Frontal cortex (tissue), 4 donors: ENCODE data around the gene PCBP3. TPM values are rescaled to one million over a fixed set of nuclear protein-coding genes. Genes with fewer than 3 reads are reported as not detected.

ENCODE experiments used
- DNase-seq, 2 donors: peaks; one replicate each; pipeline ENCODE4 v3.0.0; 2012; ENCODE audit warnings: low spot score in 2 of 2
- FAIRE-seq: peaks from 2 replicates; lab custom pipeline; 2012; peaks lifted over from hg19 to GRCh38; lab: Jason Lieb, UNC
- total RNA-seq: library from RNA; depleted of rRNA; stranded (reverse); fragments of >200 nt; gene quantifications from one replicate; pipeline ENCODE4 v1.2.3, GENCODE V29; 2014
- donor health status: control.
- donor health status: control.
- donor health status: control.

PCBP3 gene
- total RNA-seq, 1 donor from 2014 or later: 7.3 TPM

GRCh38 chr21:45862543-45863207 is 219.2 kb downstream of the PCBP3 start:
- DNase-seq (no peak), FAIRE-seq (no peak)

GRCh38 chr21:45863267-45863666 is 219.7 kb downstream of the PCBP3 start:
- no peak for FAIRE-seq
- DNase-seq: no peak

- no peak for FAIRE-seq
- DNase-seq: no peak
Measured at GRCh38 chr21:45863751-45864150, 220.2 kb downstream of the PCBP3 start.

- FAIRE-seq (no peak), DNase-seq (no peak)
Measured at GRCh38 chr21:45864436-45864835, 220.9 kb downstream of the PCBP3 start.

- DNase-seq: no peak
- FAIRE-seq: no peak
Measured at GRCh38 chr21:45865106-45865835, 221.7 kb downstream of the PCBP3 start.

- FAIRE-seq (no peak), DNase-seq (no peak)
Measured at GRCh38 chr21:45866551-45866950, 223.0 kb downstream of the PCBP3 start.

GRCh38 chr21:45867041-45867666 is 223.6 kb downstream of the PCBP3 start:
- DNase-seq: no peak
- no peak for FAIRE-seq

GRCh38 chr21:45867671-45868081 is 224.2 kb downstream of the PCBP3 start:
- FAIRE-seq (no peak), DNase-seq (no peak)

GRCh38 chr21:45868086-45868485 is 224.6 kb downstream of the PCBP3 start:
- FAIRE-seq (no peak), DNase-seq (no peak)

GRCh38 chr21:45868488-45868887 is 225.0 kb downstream of the PCBP3 start:
- DNase-seq (no peak), FAIRE-seq (no peak)

- FAIRE-seq (no peak), DNase-seq (no peak)
Measured at GRCh38 chr21:45869121-45870007, 225.8 kb downstream of the PCBP3 start.

GRCh38 chr21:45870421-45870820 is 226.9 kb downstream of the PCBP3 start:
- no peak for DNase-seq
- FAIRE-seq: no peak

GRCh38 chr21:45870851-45871615 is 227.5 kb downstream of the PCBP3 start:
- DNase-seq (no peak), FAIRE-seq (no peak)

GRCh38 chr21:45871616-45872236 is 228.2 kb downstream of the PCBP3 start:
- DNase-seq (no peak), FAIRE-seq (no peak)

- FAIRE-seq (no peak), DNase-seq (no peak)
Measured at GRCh38 chr21:45872471-45872870, 228.9 kb downstream of the PCBP3 start.

- DNase-seq (no peak), FAIRE-seq (no peak)
Measured at GRCh38 chr21:45872902-45873301, 229.4 kb downstream of the PCBP3 start.

- DNase-seq: no peak
- FAIRE-seq: no peak
Measured at GRCh38 chr21:45873418-45873817, 229.9 kb downstream of the PCBP3 start.

GRCh38 chr21:45873866-45874265 is 230.3 kb downstream of the PCBP3 start:
- DNase-seq (no peak), FAIRE-seq (no peak)
